HG02763 (cell line): ENCODE results near the gene AKNAD1.
A peak's percentile ranks its signal among the peaks of the same experiment; 100 is the strongest.
"Not testable (repeated sequence)": the region's sequence is repeated elsewhere in the genome, so short reads cannot be mapped to it uniquely, and the experiment has no call there.

ENCODE experiments used
- ATAC-seq: cut with Tn5 transposase; IDR thresholded peaks from one replicate; pipeline ENCODE4 v1.9.1; 2021; ENCODE audit warnings: mild to moderate bottlenecking, moderate library complexity; ENCODE audit not compliant: unreplicated experiment

Gene AKNAD1

GRCh38 chr1:108856994-108857393, at the start of gene AKNAD1:
Gene AKNAD1, minus strand, starts transcription at chr1:108857094. Its CDS starts 4,430 bp downstream, at chr1:108852664.
- ATAC-seq, result no peak

GRCh38 chr1:108901106-108901505, 44.2 kb upstream of the AKNAD1 start:
- ATAC-seq, result no peak

GRCh38 chr1:108897865-108898720, 41.2 kb upstream of the AKNAD1 start:
- ATAC-seq, result no peak

GRCh38 chr1:108896146-108897145, 39.6 kb upstream of the AKNAD1 start:
- no peak for ATAC-seq

- no peak for ATAC-seq
Observed at GRCh38 chr1:108893141-108893530, 36.2 kb upstream of the AKNAD1 start.

- ATAC-seq, result no peak
Observed at GRCh38 chr1:108892356-108893140, 35.7 kb upstream of the AKNAD1 start.

GRCh38 chr1:108889706-108890384, 33.0 kb upstream of the AKNAD1 start:
- no peak for ATAC-seq

- ATAC-seq, result not testable (repeated sequence)
Observed at GRCh38 chr1:108889006-108889645, 32.2 kb upstream of the AKNAD1 start.

GRCh38 chr1:108886292-108886691, 29.4 kb upstream of the AKNAD1 start:
- no peak for ATAC-seq

- ATAC-seq, result no peak
Observed at GRCh38 chr1:108884968-108885367, 28.1 kb upstream of the AKNAD1 start.

- no peak for ATAC-seq
Observed at GRCh38 chr1:108882837-108883236, 25.9 kb upstream of the AKNAD1 start.

GRCh38 chr1:108881369-108881768, 24.5 kb upstream of the AKNAD1 start:
- ATAC-seq, result no peak

GRCh38 chr1:108880850-108881249, 24.0 kb upstream of the AKNAD1 start:
- ATAC-seq, result no peak

GRCh38 chr1:108878678-108879077, 21.8 kb upstream of the AKNAD1 start:
- ATAC-seq, result no peak

GRCh38 chr1:108878160-108878469, 21.2 kb upstream of the AKNAD1 start:
- no peak for ATAC-seq

GRCh38 chr1:108877348-108878159, 20.7 kb upstream of the AKNAD1 start:
- ATAC-seq, result peak; percentile 7

GRCh38 chr1:108871050-108871724, 14.3 kb upstream of the AKNAD1 start:
- no peak for ATAC-seq

GRCh38 chr1:108865316-108865910, 8.5 kb upstream of the AKNAD1 start:
- ATAC-seq, result no peak
